ENCODE measurements around the gene SCAMP3.

The SCAMP3 gene

DNA sequence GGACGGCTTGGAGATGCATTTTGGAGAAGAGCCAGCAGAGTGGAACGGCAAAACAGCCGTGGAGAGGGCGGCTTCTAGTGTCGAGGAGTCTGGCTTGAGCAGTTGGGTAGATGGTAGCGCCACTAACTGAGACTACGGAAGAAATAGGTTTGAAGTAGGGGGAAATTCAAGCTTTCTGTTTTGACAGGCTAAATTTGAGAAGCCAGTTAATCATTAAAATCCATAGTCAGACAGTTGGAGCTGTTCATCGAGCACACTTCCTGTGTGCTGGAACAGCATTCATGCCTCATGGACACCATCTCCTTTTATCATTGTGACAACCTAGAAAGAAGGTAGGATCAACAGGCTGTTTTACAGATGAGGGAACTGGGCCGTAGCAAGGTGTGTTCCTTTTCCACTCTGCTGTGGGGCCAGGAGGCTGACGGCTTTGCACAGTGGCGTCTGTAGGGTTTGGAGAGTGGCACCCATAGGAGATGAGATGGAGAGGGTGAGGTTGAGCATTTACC lies 42.5 kb upstream of the SCAMP3 start:
- ChIA-PET POLR2A (no interaction called here), CTCF (interaction anchor here (1.0 to 5.6 kb wide), 4 partner anchors 18 to 54 kb away, joined by 3 to 101 read pairs (median 17); no protein-coding TSS in a partner anchor)
- TF ChIP-seq, protein P1, sequence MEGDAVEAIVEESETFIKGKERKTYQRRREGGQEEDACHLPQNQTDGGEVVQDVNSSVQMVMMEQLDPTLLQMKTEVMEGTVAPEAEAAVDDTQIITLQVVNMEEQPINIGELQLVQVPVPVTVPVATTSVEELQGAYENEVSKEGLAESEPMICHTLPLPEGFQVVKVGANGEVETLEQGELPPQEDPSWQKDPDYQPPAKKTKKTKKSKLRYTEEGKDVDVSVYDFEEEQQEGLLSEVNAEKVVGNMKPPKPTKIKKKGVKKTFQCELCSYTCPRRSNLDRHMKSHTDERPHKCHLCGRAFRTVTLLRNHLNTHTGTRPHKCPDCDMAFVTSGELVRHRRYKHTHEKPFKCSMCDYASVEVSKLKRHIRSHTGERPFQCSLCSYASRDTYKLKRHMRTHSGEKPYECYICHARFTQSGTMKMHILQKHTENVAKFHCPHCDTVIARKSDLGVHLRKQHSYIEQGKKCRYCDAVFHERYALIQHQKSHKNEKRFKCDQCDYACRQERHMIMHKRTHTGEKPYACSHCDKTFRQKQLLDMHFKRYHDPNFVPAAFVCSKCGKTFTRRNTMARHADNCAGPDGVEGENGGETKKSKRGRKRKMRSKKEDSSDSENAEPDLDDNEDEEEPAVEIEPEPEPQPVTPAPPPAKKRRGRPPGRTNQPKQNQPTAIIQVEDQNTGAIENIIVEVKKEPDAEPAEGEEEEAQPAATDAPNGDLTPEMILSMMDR (IDR thresholded peaks at IDR 0.05; ENCODE audit: insufficient read depth, low read length, missing control alignments): no peak
- DNase-seq (ENCODE audit: low read depth, low spot score): no peak
- H3K4me3 ChIP-seq (ENCODE audit: low read depth, low read length): no peak overlapping the region

DNA sequence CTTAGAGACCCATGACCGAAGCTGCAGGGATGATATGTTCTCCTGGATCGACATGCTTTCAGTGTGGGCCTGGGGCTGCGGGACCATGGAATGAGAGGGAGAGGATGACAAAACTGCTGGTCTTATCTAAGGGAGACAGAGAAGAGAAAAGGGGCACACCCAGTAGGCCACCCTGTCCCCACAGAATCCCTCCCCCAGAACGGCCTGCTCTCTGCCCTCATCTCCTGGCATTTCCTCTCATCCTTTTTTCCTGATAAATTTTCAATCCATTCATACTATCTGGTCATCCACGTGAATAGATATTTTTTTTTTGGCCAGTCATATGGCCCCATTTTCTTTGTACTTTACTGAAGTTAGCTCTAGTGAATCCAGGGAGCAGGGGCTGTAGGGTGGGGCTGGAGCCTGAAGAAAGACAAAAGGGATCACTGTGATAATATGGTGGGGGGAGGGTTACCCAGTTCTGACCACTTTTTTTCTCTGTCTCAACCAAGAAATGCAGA lies 39.2 kb upstream of the SCAMP3 start, which contains the start of gene PKLR:
Gene PKLR, minus strand, starts transcription at position 97 of the 500 bp plus-strand sequence. Its CDS starts 43 bp downstream, at position 54.
- H3K4me3 ChIP-seq (ENCODE audit: low read depth, low read length): no peak within 1 kb of the TSS
- POLR2A ChIA-PET: no interaction called here
- CTCF ChIA-PET: interaction anchor here (0.9 to 1.5 kb wide), 2 partner anchors 22 to 50 kb away, joined by 3 to 6 read pairs; no protein-coding TSS in a partner anchor
- no peak for DNase-seq (ENCODE audit: low read depth, low spot score)
- TF ChIP-seq, protein P1 (IDR thresholded peaks at IDR 0.05; ENCODE audit: insufficient read depth, low read length, missing control alignments): no peak

DNA sequence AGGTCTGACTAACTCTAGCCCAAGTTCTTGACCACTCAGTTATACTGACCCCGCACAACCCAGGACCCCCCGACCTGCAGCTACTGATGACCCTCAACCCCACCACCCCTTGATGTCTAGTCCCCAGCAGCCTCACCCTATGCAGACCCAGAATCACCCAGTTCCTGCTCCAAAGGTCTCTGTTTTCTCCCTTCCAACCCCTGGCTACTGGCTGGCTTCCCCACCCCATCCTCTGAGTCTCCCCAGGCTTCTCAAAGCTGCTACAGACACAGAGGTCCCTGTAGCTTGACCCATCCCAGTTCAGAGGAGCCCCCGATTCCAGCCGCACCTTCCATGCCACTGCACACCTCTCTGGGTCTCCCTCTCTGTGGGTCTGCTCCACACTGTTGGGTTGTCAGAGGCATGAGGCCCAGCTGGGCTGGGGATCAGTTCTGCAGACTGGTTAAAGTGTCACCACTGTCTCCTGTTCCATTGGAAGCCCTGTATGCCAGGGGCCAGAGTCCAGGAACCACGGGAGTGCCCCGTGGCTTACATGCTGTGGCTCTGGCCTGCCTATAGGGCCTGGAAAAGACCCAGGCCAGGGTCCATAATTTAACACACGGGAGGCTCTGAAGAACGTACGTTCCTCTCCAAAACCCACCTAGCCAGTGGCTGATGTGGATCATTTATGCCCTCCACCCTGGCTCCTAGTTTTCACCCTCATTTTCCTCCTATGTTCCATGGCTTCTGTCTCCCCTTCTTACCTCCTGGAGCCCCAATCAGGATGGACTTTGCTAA lies 38.6 kb upstream of the SCAMP3 start:
- CTCF ChIA-PET: interaction anchor here (0.9 to 1.8 kb wide), 4 partner anchors 22 to 50 kb away, joined by 3 to 8 read pairs (median 4); no protein-coding TSS in a partner anchor
- POLR2A ChIA-PET: no interaction called here
- no peak overlapping the region for H3K4me3 ChIP-seq (ENCODE audit: low read depth, low read length)
- TF ChIP-seq, protein P1 (IDR thresholded peaks at IDR 0.05; ENCODE audit: insufficient read depth, low read length, missing control alignments): no peak
- DNase-seq (ENCODE audit: low read depth, low spot score): no peak

DNA sequence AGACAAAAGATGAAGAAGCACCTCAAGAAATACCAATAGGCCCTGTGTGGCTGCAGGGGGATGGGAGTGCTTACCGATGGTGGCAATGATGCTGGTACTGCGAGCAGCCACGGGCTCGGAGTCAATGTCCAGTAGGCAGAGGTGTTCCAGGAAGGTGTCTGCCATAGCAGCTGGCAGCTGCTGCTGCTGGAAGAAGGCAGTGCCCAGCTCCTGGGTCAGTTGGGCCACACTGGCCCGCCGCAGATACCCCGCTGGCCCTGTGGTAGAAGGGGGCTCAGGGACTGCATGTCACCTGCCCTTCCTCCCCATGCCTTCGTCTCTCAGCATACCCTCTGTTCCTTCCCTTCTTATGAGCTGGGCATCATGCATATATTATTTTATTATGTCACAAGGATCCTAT lies 37.9 kb upstream of the SCAMP3 start:
- no peak overlapping the region for H3K4me3 ChIP-seq (ENCODE audit: low read depth, low read length)
- ChIA-PET CTCF (interaction anchor here (1.0 to 1.8 kb wide), 2 partner anchors 28 to 49 kb away, joined by 3 to 8 read pairs; no protein-coding TSS in a partner anchor), POLR2A (no interaction called here)
- no peak for DNase-seq (ENCODE audit: low read depth, low spot score)
- TF ChIP-seq, protein P1 (IDR thresholded peaks at IDR 0.05; ENCODE audit: insufficient read depth, low read length, missing control alignments): no peak

DNA sequence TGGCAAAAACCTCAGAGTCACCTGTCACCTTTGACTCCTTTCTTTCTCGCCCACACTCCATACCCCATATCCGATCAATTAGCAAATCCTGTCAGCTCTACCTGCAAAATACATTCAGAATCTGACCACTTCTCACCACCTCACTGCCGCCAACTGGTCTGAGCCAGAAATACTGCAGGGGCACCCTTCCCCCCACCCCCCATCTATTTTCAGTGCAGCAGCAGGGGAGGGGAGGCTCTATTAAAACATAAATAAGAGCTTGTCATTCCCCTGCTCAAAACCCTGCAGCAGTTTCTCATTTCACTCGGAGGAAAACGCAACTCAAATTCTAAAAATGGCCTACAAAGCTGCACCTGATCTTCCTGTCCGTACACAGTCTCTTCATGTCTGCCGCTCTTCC lies 35.2 kb upstream of the SCAMP3 start:
- ChIA-PET CTCF (interaction anchor here (0.9 to 1.1 kb wide), 2 partner anchors 18 to 20 kb away, joined by 3 read pairs; partner anchors contain the start of gene HCN3), POLR2A (no interaction called here)
- TF ChIP-seq, protein P1 (IDR thresholded peaks at IDR 0.05; ENCODE audit: insufficient read depth, low read length, missing control alignments): no peak
- H3K4me3 ChIP-seq (ENCODE audit: low read depth, low read length): no peak overlapping the region
- no peak for DNase-seq (ENCODE audit: low read depth, low spot score)

DNA sequence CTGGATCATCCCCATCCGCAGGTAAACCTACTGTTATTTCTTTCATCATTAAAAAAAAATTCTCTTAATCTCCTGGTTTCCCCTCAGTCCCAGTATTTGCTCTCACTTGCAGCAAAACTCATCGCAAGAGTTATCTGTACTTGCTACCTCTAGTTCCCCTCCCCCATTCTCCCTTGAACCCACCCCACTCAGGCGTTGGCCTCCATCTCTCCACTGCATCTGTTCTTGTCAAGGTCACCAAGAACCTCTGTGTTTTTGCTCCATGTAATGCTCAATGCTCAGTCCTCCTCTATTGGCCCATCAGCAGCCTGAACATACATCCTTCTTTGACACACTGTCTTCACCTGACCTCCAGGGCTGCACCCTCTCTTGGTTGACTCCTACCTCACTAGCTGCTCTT lies 34.5 kb upstream of the SCAMP3 start:
- ChIA-PET CTCF (interaction anchor here (0.8 to 1.1 kb wide), 2 partner anchors 10 to 17 kb away, joined by 3 read pairs; no protein-coding TSS in a partner anchor), POLR2A (no interaction called here)
- DNase-seq (ENCODE audit: low read depth, low spot score): no peak
- H3K4me3 ChIP-seq (ENCODE audit: low read depth, low read length): no peak overlapping the region
- TF ChIP-seq, protein P1 (IDR thresholded peaks at IDR 0.05; ENCODE audit: insufficient read depth, low read length, missing control alignments): no peak
